ENCODE measurements around the gene TPP2. TPM values are rescaled to one million over a fixed set of nuclear protein-coding genes. Genes with fewer than 3 reads are reported as not detected.

Gene TPP2
- total and polyA plus RNA-seq, 9 donors = 24.0 to 50.7 (median 33.9) TPM

GRCh38 chr13:102650444-102650843 is 53.7 kb downstream of the TPP2 start:
- Histone ChIP-seq H3K4me3 (no peak overlapping the region), H3K27ac (no peak overlapping the region), H3K36me3 (no peaks in the 10 kb centered on the region), H3K4me1 (ENCODE audit: insufficient read depth) (no peaks in the 10 kb centered on the region), H3K27me3 (no peaks in the 10 kb centered on the region), H3K9me3 (no peaks in the 10 kb centered on the region)
- TF ChIP-seq CTCF (IDR thresholded peaks at IDR 0.05) (no peak), POLR2A (IDR thresholded peaks at IDR 0.05) (no peak), EP300 (IDR thresholded peaks at IDR 0.05) (no peak)
- intact Hi-C loops (cut with DNase I) = no loop called here
- no peak for DNase-seq
- 94 to 96% (median 96%) methylated on average over 3 of the region's 3 CpGs for WGBS, 3 donors

- H3K9me3 ChIP-seq = no peaks in the 10 kb centered on the region
- no peaks in the 10 kb centered on the region for H3K36me3 ChIP-seq
- no peak overlapping the region for H3K4me3 ChIP-seq
- no peaks in the 10 kb centered on the region for H3K4me1 ChIP-seq (ENCODE audit: insufficient read depth)
- no peak for DNase-seq
- intact Hi-C loops (cut with DNase I) = no loop called here
- TF ChIP-seq CTCF (IDR thresholded peaks at IDR 0.05) (no peak), EP300 (IDR thresholded peaks at IDR 0.05) (no peak), POLR2A (IDR thresholded peaks at IDR 0.05) (no peak)
- no peaks in the 10 kb centered on the region for H3K27me3 ChIP-seq
- no peak overlapping the region for H3K27ac ChIP-seq
Measured at GRCh38 chr13:102651392-102651791, 54.6 kb downstream of the TPP2 start.

GRCh38 chr13:102651892-102652291 is 55.1 kb downstream of the TPP2 start:
- TF ChIP-seq CTCF (IDR thresholded peaks at IDR 0.05) (no peak), POLR2A (IDR thresholded peaks at IDR 0.05) (no peak), EP300 (IDR thresholded peaks at IDR 0.05) (no peak)
- WGBS, 3 donors = 71 to 83% (median 74%) methylated on average over 5 of the region's 5 CpGs
- Histone ChIP-seq H3K4me1 (ENCODE audit: insufficient read depth) (no peaks in the 10 kb centered on the region), H3K36me3 (no peaks in the 10 kb centered on the region), H3K27me3 (no peaks in the 10 kb centered on the region), H3K4me3 (no peak overlapping the region), H3K27ac (no peak overlapping the region), H3K9me3 (no peaks in the 10 kb centered on the region)
- no peak for DNase-seq
- intact Hi-C loops (cut with DNase I) = no loop called here

GRCh38 chr13:102654756-102655155 is 58.0 kb downstream of the TPP2 start:
- no peaks in the 10 kb centered on the region for H3K27me3 ChIP-seq
- 69 to 83% (median 69%) methylated on average over 2 of the region's 2 CpGs for WGBS, 3 donors
- H3K36me3 ChIP-seq = no peaks in the 10 kb centered on the region
- no peak overlapping the region for H3K27ac ChIP-seq
- no peaks in the 10 kb centered on the region for H3K9me3 ChIP-seq
- DNase-seq = no peak
- no peak overlapping the region for H3K4me3 ChIP-seq
- TF ChIP-seq POLR2A (IDR thresholded peaks at IDR 0.05) (no peak), EP300 (IDR thresholded peaks at IDR 0.05) (no peak), CTCF (IDR thresholded peaks at IDR 0.05) (no peak)
- H3K4me1 ChIP-seq (ENCODE audit: insufficient read depth) = no peaks in the 10 kb centered on the region
- intact Hi-C loops (cut with DNase I) = no loop called here

- Histone ChIP-seq H3K4me1 (ENCODE audit: insufficient read depth) (no peaks in the 10 kb centered on the region), H3K4me3 (no peak overlapping the region), H3K36me3 (no peaks in the 10 kb centered on the region), H3K9me3 (no peaks in the 10 kb centered on the region), H3K27me3 (no peaks in the 10 kb centered on the region), H3K27ac (no peak overlapping the region)
- 85 to 91% (median 85%) methylated on average over 6 of the region's 6 CpGs for WGBS, 3 donors
- no peak for TF ChIP-seq POLR2A (IDR thresholded peaks at IDR 0.05)
- no peak for TF ChIP-seq EP300 (IDR thresholded peaks at IDR 0.05)
- TF ChIP-seq CTCF (IDR thresholded peaks at IDR 0.05) = no peak
- intact Hi-C loops (cut with DNase I) = no loop called here
- no peak for DNase-seq
Measured at GRCh38 chr13:102657630-102658029, 60.8 kb downstream of the TPP2 start.
